ENCODE measurements around the gene PRR33.
"Not testable (repeated sequence)": the region's sequence is repeated elsewhere in the genome, so short reads cannot be mapped to it uniquely, and the experiment has no call there.

PRR33 gene

GRCh38 chr11:1891831-1892115 lies at the start of gene PRR33:
Gene PRR33 (minus strand): TSS chr11:1891895. CDS start chr11:1890584, 1,311 bp downstream.
- DNase-seq (ENCODE audit: low read depth), result no peak

DNA sequence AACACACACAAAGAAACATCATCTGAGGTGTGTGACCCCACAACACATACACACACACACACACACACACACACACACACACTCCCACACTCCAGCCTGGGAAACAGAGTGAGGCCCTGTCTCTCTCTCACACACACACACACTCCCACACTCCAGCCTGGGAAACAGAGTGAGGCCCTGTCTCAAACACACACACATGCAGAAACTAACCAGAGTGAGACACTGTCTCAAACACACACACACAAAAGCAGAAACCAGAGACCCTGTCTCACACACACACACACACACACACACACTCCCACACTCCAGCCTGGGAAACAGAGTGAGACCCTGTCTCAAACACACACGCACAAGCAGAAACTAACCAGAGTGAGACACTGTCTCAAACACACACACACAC lies 48.1 kb upstream of the PRR33 start:
- not testable (repeated sequence) for DNase-seq (ENCODE audit: low read depth)

GRCh38 chr11:1939006-1939625 lies 47.4 kb upstream of the PRR33 start:
- DNase-seq (ENCODE audit: low read depth), result no peak

DNA sequence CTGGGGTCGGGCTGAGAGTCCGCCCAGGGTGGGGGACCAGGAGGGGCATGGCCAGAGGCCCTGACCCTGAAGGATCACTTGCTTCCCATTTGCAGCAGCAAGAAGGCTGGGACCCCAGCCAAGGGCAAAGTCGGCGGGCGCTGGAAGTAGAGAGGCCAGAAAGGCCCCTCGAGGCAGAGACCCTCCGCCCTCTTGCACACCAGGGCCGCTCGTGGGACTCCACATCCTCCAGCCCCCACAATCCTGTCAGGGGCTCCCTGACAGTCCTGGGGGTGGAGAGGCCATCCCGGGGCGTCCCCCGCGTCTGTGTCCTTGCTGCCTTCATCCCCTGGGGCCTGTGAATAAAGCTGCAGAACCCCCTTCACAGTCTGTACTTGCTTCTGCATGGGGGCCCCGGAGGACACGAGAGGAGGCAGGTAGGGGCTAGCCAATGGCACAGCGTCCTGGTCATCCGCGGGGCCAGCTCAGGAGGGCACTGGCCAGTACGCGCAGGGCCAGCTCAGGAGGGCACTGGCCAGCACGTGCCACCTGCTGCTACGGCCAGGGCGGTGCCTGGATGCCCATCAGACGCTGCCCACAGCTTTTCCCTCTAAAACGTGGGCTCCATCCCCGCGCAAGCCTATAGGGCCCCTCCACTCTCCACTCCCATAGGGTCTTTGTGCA lies 46.8 kb upstream of the PRR33 start:
- DNase-seq (ENCODE audit: low read depth), result no peak

GRCh38 chr11:1937616-1938342 lies 46.1 kb upstream of the PRR33 start:
- no peak for DNase-seq (ENCODE audit: low read depth)

- DNase-seq (ENCODE audit: low read depth), result no peak
These were observed 45.3 kb upstream of the PRR33 start for GRCh38 chr11:1936781-1937615.

DNA sequence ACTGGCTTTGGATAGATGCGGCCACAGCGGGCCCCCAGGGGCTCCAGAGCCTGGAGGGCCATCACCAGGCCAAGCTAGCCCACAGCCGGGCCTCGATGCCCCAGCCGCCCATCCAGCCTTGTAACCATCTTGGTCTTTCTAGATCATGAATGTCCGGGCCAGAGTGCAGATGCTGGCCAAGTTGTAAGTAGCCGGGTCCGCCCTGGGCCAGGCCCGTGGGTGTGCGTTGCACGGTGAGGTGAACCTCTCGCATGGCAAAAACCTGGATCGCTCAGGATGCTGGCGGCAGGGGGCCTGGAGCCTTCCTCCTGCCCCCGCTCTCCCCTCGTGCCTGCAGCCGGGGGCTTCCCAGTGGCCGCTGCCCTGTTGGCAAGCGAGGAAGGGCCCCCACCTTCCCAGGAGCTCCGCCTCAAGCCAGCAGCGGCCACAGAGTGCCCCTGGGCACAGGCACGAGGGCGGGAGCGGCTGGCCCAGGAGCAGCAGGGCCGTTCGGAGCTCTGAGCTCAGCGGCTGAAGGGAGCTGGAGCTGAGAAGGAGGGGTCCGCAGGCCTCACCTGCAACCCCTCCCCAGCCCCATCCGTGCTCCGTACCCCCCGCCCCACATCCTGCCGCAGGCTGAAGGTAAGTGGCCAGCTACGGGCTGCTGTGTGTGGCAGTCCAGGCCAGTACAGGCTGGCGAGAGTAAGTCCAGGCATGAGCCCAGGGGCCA lies 44.5 kb upstream of the PRR33 start:
- no peak for DNase-seq (ENCODE audit: low read depth)

- DNase-seq (ENCODE audit: low read depth), result no peak
These were observed 43.7 kb upstream of the PRR33 start for GRCh38 chr11:1935156-1936071.

DNA sequence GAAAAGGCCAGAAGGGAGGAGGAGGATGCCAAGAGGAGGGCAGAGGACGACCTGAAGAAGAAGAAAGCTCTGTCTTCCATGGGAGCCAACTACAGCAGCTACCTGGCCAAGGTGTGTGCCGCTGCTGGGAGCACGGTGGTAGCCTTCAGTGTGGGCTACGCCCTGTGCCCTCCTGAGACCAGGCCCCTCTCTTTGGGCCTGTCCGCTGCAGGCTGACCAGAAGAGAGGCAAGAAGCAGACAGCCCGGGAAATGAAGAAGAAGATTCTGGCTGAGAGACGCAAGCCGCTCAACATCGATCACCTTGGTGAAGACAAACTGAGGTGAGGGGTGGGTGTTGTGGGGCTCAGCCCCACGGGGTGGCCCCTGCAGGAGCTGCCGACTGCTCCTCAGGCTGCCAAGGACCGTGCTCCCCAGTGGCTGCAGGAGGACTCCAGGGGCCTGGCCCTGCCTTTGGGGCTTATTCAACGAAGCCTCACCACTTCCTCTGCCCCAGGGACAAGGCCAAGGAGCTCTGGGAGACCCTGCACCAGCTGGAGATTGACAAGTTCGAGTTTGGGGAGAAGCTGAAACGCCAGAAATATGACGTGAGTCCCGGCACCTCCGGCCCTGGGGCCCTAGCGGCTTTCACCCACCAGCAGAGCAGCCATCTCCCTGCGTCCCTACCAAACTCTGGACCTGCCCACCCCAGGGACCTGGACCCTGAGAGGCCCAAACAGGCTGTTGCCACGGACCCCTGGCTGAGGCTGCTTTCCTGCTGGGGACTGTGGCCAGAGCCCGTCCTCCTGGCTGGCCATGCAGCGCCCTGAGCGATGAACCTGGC lies 42.9 kb upstream of the PRR33 start:
- DNase-seq (ENCODE audit: low read depth), result no peak

- DNase-seq (ENCODE audit: low read depth), result no peak
These were observed 42.0 kb upstream of the PRR33 start for GRCh38 chr11:1933416-1934334.

- no peak for DNase-seq (ENCODE audit: low read depth)
These were observed 41.0 kb upstream of the PRR33 start for GRCh38 chr11:1932681-1933080.

DNA sequence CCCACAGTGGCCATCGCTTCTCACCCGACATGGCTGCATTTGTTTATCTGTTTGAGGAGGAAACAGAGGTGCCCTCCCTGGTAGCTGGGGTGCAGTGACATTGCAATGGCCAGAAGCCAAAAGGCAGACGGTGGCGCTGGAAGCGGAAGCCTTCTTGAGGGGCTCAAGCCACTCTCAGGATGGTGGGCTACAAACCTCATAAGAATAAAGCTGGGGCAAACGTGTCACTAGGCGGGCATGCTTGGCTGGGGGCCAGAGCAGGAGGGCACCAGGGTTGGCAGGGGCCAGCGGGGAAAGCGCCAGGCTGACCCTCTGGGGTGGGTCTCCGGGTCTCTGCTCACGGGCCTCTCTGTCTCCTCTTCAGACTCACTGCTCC lies 40.4 kb upstream of the PRR33 start:
- DNase-seq (ENCODE audit: low read depth), result no peak

DNA sequence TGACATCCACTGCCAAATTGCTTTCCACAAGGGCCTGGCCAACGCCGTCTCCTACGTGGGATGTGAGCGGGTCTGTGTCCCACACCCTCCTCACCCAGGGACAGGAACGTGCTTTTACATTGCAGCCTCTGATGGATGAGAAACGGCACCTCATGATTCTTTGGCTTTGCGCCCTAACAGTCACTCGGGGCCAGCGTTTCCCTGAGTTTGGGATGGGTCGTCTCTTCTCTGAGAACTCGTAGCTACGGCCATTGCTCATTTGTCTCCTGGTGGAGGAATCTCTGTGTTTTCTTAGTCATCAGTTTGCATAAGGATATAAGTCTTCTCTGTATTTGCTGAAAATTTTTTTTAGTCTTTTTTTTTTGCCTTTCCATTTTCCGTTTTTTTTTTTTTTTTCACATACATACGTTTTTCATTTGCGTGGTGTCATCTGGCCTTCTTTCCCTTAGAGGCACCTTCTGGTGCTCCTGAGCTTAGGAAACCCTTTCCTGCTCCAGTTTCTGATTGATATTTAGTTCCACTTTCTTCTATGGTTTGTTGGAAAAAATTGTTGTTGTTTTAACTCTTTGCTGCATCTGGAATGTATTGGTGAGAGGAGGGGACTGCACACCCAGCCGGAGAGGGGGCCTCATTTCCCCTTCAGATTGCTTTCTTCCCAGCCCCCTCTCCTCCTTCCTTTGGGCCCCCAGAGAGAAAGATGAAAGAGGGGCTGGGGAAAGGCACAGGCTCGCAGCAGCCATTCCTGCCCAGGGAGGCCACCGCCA lies 39.8 kb upstream of the PRR33 start:
- no peak for DNase-seq (ENCODE audit: low read depth)

- no peak for DNase-seq (ENCODE audit: low read depth)
These were observed 38.8 kb upstream of the PRR33 start for GRCh38 chr11:1930462-1930830.

GRCh38 chr11:1929621-1930461 lies 38.1 kb upstream of the PRR33 start:
- DNase-seq (ENCODE audit: low read depth), result no peak

DNA sequence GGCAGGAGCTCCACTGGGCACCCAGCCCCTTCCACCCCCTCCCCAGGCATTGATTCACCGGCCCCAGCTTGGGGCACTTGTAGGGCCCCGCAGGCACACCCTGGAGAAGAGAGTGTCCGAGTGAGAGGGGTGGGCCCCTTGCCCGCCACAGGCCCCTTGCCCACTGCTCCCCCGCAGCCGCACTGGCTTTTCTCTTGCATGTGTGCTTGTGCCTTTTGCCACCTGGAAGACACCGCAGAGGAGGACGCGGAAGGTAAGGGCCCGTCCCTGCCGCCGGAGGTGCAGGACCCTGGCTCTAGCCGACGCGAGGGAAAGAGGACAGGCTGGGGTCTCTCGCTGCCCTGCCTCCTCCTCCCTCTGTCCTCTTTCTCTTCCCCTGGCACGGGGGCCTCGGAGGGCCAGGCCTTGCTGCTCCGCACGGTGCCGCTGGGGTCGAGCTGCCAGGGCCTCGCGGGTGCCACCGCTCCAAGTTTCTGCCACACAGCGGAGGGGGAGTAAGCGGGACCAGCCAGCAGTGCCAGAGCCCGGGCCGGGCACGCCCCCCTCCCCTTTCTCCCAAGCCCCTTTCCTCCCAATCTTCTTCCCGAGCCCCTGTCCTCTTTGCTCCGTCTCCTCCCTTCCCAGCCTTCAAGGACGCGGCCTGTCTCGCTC lies 37.3 kb upstream of the PRR33 start:
- DNase-seq (ENCODE audit: low read depth), result no peak

DNA sequence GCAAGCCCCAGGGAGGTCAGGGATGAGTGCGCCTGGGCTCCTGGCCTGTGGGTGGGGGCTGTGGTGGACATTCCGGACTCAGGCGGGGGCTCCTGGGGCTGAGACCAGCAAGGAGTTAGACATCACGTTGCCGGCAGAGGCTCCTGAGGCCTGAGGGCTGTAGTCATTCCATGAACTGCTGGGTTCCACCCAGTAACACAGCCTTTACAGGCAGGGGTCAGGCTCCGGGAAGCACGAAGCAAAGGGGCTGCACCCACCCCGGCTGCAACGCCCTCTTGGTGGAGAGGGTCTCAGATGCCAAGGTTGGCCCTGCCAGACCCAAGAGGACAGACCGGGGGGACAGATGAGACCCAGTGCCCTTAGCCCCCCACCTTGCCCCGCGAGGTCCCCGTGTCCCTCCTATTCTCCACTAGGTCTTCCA lies 36.8 kb upstream of the PRR33 start:
- no peak for DNase-seq (ENCODE audit: low read depth)
